HEK293 (cell line): ENCODE results near the gene ATCAY.
"Not testable (repeated sequence)": the region's sequence is repeated elsewhere in the genome, so short reads cannot be mapped to it uniquely, and the experiment has no call there.

ENCODE experiments used
- CTCF ChIA-PET: fragments of 350-600 bp; formaldehyde crosslinking; extraction: SDS; loops from one replicate; lab custom pipeline; 2021; ENCODE audit warnings: antibody characterized with exemption; lab: Yijun Ruan, JAX
- POLR2A ChIA-PET: fragments of 300-600 bp; formaldehyde crosslinking; extraction: SDS; loops from one replicate; lab custom pipeline; 2020; ENCODE audit warnings: antibody characterized with exemption, inconsistent platforms; lab: Yijun Ruan, JAX
- H3K27ac ChIP-seq: fragments of 200-500 bp; sonication (Bioruptor generic); 2 replicates; pipeline ENCODE4 v1.5.1; 2014; ENCODE audit warnings: low read depth, low read length, control low read depth, inconsistent platforms; ENCODE audit errors: extremely low read depth
- H3K36me3 ChIP-seq, 2 experiments: fragments of 200-500 bp in 1 of 2; sonication (Bioruptor generic) in 1 of 2; 1 replicate in 1 of 2; 2 replicates in 1 of 2; pipeline ENCODE4 v1.5.1; 2014 to 2017; ENCODE audit warnings: inconsistent platforms in 2 of 2, low read length in 2 of 2; ENCODE audit not compliant: control insufficient read depth in 2 of 2, insufficient read depth in 1 of 2
- H3K4me1 ChIP-seq: fragments of 200-500 bp; sonication (Bioruptor generic); 2 replicates; pipeline ENCODE4 v1.5.1; 2014; ENCODE audit warnings: mild to moderate bottlenecking, low read length, inconsistent platforms; ENCODE audit not compliant: control insufficient read depth, insufficient read depth
- H3K4me3 ChIP-seq: 2 replicates; pipeline ENCODE4 v1.5.1; 2011; ENCODE audit warnings: low read depth, mild to moderate bottlenecking, control low read depth, low read length, moderate library complexity
- H3K9me3 ChIP-seq: fragments of 200-500 bp; sonication (Bioruptor generic); 2 replicates; pipeline ENCODE4 v1.5.1; 2014; ENCODE audit warnings: low read depth, low read length, inconsistent platforms; ENCODE audit not compliant: control insufficient read depth, insufficient read depth
- BCL11A ChIP-seq: fragments of 450-650 bp; formaldehyde crosslinking; IDR thresholded peaks from 2 replicates; pipeline ENCODE4 v1.5.1; 2016; ENCODE audit warnings: low read depth, missing biosample characterization, missing genetic modification characterization
- GLIS2 ChIP-seq: fragments of 450-650 bp; formaldehyde crosslinking; IDR thresholded peaks from 2 replicates; pipeline ENCODE4 v1.5.1; 2016; ENCODE audit warnings: missing biosample characterization, missing genetic modification characterization
- PRDM6 ChIP-seq: fragments of 450-650 bp; formaldehyde crosslinking; IDR thresholded peaks from 2 replicates; pipeline ENCODE4 v1.5.1; 2017; ENCODE audit warnings: missing biosample characterization, missing genetic modification characterization
- SP2 ChIP-seq: fragments of 450-650 bp; formaldehyde crosslinking; IDR thresholded peaks from 2 replicates; pipeline ENCODE4 v1.5.1; 2016; ENCODE audit warnings: missing biosample characterization, missing genetic modification characterization
- YY2 ChIP-seq: fragments of 450-650 bp; formaldehyde crosslinking; IDR thresholded peaks from 2 replicates; pipeline ENCODE4 v1.5.1; 2016; ENCODE audit warnings: missing biosample characterization, missing genetic modification characterization
- ZBTB17 ChIP-seq: fragments of 450-650 bp; formaldehyde crosslinking; IDR thresholded peaks from 2 replicates; pipeline ENCODE4 v1.5.1; 2016; ENCODE audit warnings: missing biosample characterization, missing genetic modification characterization
- ZBTB8A ChIP-seq: fragments of 450-650 bp; formaldehyde crosslinking; IDR thresholded peaks from 2 replicates; pipeline ENCODE4 v1.5.1; 2016; ENCODE audit warnings: missing biosample characterization, missing genetic modification characterization
- ZNF398 ChIP-seq: fragments of 450-650 bp; formaldehyde crosslinking; IDR thresholded peaks from 2 replicates; pipeline ENCODE4 v1.5.1; 2017; ENCODE audit warnings: missing biosample characterization, missing genetic modification characterization
- ZNF660 ChIP-seq: fragments of 450-650 bp; IDR thresholded peaks from 2 replicates; pipeline ENCODE4 v1.5.1; 2018; ENCODE audit warnings: missing biosample characterization, mild to moderate bottlenecking, missing genetic modification characterization
- ZNF785 ChIP-seq: fragments of 450-650 bp; formaldehyde crosslinking; IDR thresholded peaks from 2 replicates; pipeline ENCODE4 v1.5.1; 2016; ENCODE audit warnings: missing biosample characterization, missing genetic modification characterization
- TF ChIP-seq, protein P1 (sequence below): fragments of 450-650 bp; formaldehyde crosslinking; IDR thresholded peaks from 2 replicates; pipeline ENCODE4 v1.5.1; 2016; ENCODE audit warnings: missing biosample characterization, missing genetic modification characterization, borderline replicate concordance
- TF ChIP-seq, protein P2 (sequence below): fragments of 450-650 bp; formaldehyde crosslinking; IDR thresholded peaks from 2 replicates; pipeline ENCODE4 v1.5.1; 2016; ENCODE audit warnings: missing biosample characterization, missing genetic modification characterization

ATCAY gene

GRCh38 chr19:3873151-3873550 lies 7.3 kb upstream of the ATCAY start (continued):
- TF ChIP-seq, protein P1, sequence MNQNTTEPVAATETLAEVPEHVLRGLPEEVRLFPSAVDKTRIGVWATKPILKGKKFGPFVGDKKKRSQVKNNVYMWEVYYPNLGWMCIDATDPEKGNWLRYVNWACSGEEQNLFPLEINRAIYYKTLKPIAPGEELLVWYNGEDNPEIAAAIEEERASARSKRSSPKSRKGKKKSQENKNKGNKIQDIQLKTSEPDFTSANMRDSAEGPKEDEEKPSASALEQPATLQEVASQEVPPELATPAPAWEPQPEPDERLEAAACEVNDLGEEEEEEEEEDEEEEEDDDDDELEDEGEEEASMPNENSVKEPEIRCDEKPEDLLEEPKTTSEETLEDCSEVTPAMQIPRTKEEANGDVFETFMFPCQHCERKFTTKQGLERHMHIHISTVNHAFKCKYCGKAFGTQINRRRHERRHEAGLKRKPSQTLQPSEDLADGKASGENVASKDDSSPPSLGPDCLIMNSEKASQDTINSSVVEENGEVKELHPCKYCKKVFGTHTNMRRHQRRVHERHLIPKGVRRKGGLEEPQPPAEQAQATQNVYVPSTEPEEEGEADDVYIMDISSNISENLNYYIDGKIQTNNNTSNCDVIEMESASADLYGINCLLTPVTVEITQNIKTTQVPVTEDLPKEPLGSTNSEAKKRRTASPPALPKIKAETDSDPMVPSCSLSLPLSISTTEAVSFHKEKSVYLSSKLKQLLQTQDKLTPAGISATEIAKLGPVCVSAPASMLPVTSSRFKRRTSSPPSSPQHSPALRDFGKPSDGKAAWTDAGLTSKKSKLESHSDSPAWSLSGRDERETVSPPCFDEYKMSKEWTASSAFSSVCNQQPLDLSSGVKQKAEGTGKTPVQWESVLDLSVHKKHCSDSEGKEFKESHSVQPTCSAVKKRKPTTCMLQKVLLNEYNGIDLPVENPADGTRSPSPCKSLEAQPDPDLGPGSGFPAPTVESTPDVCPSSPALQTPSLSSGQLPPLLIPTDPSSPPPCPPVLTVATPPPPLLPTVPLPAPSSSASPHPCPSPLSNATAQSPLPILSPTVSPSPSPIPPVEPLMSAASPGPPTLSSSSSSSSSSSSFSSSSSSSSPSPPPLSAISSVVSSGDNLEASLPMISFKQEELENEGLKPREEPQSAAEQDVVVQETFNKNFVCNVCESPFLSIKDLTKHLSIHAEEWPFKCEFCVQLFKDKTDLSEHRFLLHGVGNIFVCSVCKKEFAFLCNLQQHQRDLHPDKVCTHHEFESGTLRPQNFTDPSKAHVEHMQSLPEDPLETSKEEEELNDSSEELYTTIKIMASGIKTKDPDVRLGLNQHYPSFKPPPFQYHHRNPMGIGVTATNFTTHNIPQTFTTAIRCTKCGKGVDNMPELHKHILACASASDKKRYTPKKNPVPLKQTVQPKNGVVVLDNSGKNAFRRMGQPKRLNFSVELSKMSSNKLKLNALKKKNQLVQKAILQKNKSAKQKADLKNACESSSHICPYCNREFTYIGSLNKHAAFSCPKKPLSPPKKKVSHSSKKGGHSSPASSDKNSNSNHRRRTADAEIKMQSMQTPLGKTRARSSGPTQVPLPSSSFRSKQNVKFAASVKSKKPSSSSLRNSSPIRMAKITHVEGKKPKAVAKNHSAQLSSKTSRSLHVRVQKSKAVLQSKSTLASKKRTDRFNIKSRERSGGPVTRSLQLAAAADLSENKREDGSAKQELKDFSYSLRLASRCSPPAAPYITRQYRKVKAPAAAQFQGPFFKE (tag by site-specific recombination) = no peak
- TF ChIP-seq YY2 (tag by site-specific recombination) = no peak
- no peak for TF ChIP-seq ZNF785 (tag by site-specific recombination)

DNA sequence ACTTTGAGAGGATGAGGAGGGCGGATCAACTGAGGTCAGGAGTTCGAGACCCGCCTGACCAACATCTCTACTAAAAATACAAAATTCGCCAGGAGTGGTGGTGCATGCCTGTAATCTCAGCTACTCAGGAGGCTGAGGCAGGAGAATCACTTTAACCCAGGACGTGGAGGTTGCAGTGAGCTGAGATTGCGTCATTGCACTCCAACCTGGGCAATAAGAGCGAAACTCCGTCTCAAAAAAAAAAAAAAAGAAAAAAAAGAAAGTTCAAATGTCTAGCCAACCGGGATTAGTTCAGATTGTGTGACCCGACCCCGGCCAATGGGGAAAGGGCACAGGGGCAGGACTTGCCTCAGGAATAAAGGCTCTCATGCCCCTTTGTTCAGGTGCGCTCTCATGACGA lies 5.8 kb upstream of the ATCAY start:
- H3K36me3 ChIP-seq, H3K9me3 ChIP-seq, H3K4me3 ChIP-seq, H3K27ac ChIP-seq, POLR2A ChIA-PET, H3K4me1 ChIP-seq, CTCF ChIA-PET: not testable (repeated sequence)

- CTCF ChIA-PET = interaction anchor here (1.1 kb wide), 1 partner anchor 60 kb away, joined by 3 read pairs; no protein-coding TSS in a partner anchor
- Histone ChIP-seq H3K4me3 (no peak overlapping the region), H3K4me1 (no peaks in the 10 kb centered on the region), H3K36me3 (no peaks in the 10 kb centered on the region), H3K9me3 (no peaks in the 10 kb centered on the region), H3K27ac (no peak overlapping the region)
- TF ChIP-seq ZBTB8A (tag by site-specific recombination) (peak; percentile 27; the same call in 1 of the 2 replicates), ZNF660 (no peak)
- POLR2A ChIA-PET = no interaction called here
Observed at GRCh38 chr19:3879656-3880055, 829 bp upstream of the ATCAY start.

DNA sequence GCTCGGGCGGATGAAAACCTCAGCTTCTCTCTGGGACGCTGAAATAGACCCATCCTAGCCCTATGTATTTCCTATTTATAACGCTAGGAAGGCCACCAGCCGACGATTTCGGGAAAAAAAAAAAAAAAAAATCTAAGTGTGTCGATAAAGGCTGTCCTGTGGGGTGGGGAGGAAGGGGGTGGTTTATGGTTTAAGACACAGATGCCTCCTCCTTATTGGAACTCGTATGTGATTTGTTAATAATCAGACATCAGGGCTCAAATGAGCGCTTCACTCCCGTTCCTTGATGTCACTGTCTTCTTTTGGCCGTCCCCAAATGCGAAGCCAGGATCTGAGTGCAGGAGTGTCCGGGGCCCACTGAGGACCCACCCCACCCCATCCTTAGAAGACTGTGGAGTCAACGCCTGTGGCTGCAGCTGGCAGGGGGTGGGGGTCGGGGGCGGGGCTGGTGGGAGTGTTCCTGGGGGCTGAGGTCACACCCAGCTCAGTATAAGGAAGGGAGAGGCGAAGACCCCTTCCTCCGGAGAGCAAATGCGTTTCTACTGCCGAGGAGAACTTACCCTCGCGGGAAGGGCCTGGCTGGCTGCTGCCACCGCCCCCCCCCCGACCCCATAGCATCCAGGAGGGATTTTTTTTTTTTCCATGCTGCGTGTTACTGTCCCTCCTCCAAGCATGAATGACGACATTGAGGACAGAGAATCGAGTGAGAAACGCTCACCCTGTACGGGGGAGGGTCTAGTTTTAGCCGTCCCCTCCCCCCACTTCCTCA lies 971 bp downstream of the ATCAY start:
- Histone ChIP-seq H3K9me3 (no peaks in the 10 kb centered on the region), H3K27ac (no peak overlapping the region), H3K36me3 (no peaks in the 10 kb centered on the region), H3K4me3 (no peak overlapping the region), H3K4me1 (no peaks in the 10 kb centered on the region)
- no peak for TF ChIP-seq GLIS2
- peak; percentile 45 for TF ChIP-seq ZBTB17 (tag by site-specific recombination)
- TF ChIP-seq, protein P2, sequence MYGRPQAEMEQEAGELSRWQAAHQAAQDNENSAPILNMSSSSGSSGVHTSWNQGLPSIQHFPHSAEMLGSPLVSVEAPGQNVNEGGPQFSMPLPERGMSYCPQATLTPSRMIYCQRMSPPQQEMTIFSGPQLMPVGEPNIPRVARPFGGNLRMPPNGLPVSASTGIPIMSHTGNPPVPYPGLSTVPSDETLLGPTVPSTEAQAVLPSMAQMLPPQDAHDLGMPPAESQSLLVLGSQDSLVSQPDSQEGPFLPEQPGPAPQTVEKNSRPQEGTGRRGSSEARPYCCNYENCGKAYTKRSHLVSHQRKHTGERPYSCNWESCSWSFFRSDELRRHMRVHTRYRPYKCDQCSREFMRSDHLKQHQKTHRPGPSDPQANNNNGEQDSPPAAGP (tag by site-specific recombination) = 0 out of 2 replicates have a peak, but pooled peaks have one; percentile 36
- peak; percentile 32; the same call in 1 of the 2 replicates for TF ChIP-seq ZNF398 (tag by site-specific recombination)
- peak; percentile 15 for TF ChIP-seq SP2 (tag by site-specific recombination)
- TF ChIP-seq PRDM6 (tag by site-specific recombination) = no peak
- no peak for TF ChIP-seq BCL11A (tag by site-specific recombination)
- ChIA-PET CTCF (no interaction called here), POLR2A (no interaction called here)
